NCI-H526 treated with DMSO at 0.1 percent for 48 hours (cell line): ENCODE measurements around the gene OBSL1.

Source experiments
- DNase-seq: peaks from one replicate; lab custom pipeline; 2025; lab: John Stamatoyannopoulos, UW

The OBSL1 gene

GRCh38 chr2:219565130-219566080 lies 5.9 kb downstream of the OBSL1 start:
- DNase-seq: no peak

- no peak for DNase-seq
Measured at GRCh38 chr2:219563271-219563928, 7.9 kb downstream of the OBSL1 start.

GRCh38 chr2:219562049-219563020 lies 9.0 kb downstream of the OBSL1 start:
- DNase-seq: peak; percentile 77

- peak; percentile 29 for DNase-seq
Measured at GRCh38 chr2:219561179-219562048, 9.9 kb downstream of the OBSL1 start.

- DNase-seq: no peak
Measured at GRCh38 chr2:219560893-219561178, 10.5 kb downstream of the OBSL1 start.

- DNase-seq: no peak
Measured at GRCh38 chr2:219560037-219560892, 11.1 kb downstream of the OBSL1 start.

GRCh38 chr2:219559156-219559915 lies 12.0 kb downstream of the OBSL1 start:
- no peak for DNase-seq

GRCh38 chr2:219557791-219558785 lies 13.3 kb downstream of the OBSL1 start:
- no peak for DNase-seq

GRCh38 chr2:219557320-219557719 lies 14.0 kb downstream of the OBSL1 start:
- DNase-seq: no peak

- no peak for DNase-seq
Measured at GRCh38 chr2:219556413-219556812, 14.9 kb downstream of the OBSL1 start.

- DNase-seq: no peak
Measured at GRCh38 chr2:219555956-219556355, 15.4 kb downstream of the OBSL1 start.

- DNase-seq: no peak
Measured at GRCh38 chr2:219554350-219554749, 17.0 kb downstream of the OBSL1 start.

GRCh38 chr2:219553463-219553963 lies 17.8 kb downstream of the OBSL1 start:
- no peak for DNase-seq

GRCh38 chr2:219553168-219553417 lies 18.2 kb downstream of the OBSL1 start:
- no peak for DNase-seq

- DNase-seq: peak; percentile 63
Measured at GRCh38 chr2:219552382-219553167, 18.8 kb downstream of the OBSL1 start.

GRCh38 chr2:219551441-219552381 lies 19.6 kb downstream of the OBSL1 start:
- DNase-seq: peak; percentile 63
